Heart right ventricle (tissue), 16 donors: ENCODE data around the gene GTPBP4. TPM values are rescaled to one million over a fixed set of nuclear protein-coding genes. Genes with fewer than 3 reads are reported as not detected.

Experiments
- ATAC-seq, 8 donors: fragments of 200-7000 bp; cut with Tn5 transposase; one replicate each; pipeline ENCODE4 v1.9.1; 2020; ENCODE audit warnings: mild to moderate bottlenecking in 8 of 8, moderate library complexity in 8 of 8, moderate number of reproducible peaks in 1 of 8
- DNase-seq, 2 donors: peaks; one replicate each; pipeline ENCODE4 v3.0.0-alpha.2; 2020
- H3K27ac ChIP-seq, 10 donors: fragments of 200-600 bp; sonication (generic) in 2 of 10; one replicate each; pipeline versions ENCODE4 v1.5.0 to v1.8.0; 2020 to 2022; ENCODE audit warnings: mild to moderate bottlenecking in 3 of 10
- H3K27me3 ChIP-seq, 7 donors: fragments of 200-600 bp; one replicate each; pipeline ENCODE4 v1.8.0; 2021 to 2022; ENCODE audit warnings: mild to moderate bottlenecking in 2 of 7
- H3K36me3 ChIP-seq, 9 donors: fragments of 200-600 bp; sonication (generic) in 1 of 9; one replicate each; pipeline versions ENCODE4 v1.5.0 to v1.8.0; 2020 to 2022; ENCODE audit warnings: mild to moderate bottlenecking in 2 of 9
- H3K4me1 ChIP-seq, 9 donors: fragments of 200-600 bp; sonication (generic) in 1 of 9; one replicate each; pipeline versions ENCODE4 v1.5.0 to v1.8.0; 2020 to 2022; ENCODE audit warnings: mild to moderate bottlenecking in 4 of 9
- H3K4me3 ChIP-seq, 10 donors: fragments of 200-600 bp; sonication (generic) in 2 of 10; one replicate each; pipeline versions ENCODE4 v1.5.0 to v1.8.0; 2020 to 2022; ENCODE audit warnings: mild to moderate bottlenecking in 7 of 10, moderate library complexity in 2 of 10
- H3K9me3 ChIP-seq, 11 donors: fragments of 200-600 bp in 10 of 11; sonication (generic) in 2 of 11; one replicate each; pipeline versions ENCODE4 v1.5.0 to v1.8.0; 2013 to 2022; ENCODE audit warnings: mild to moderate bottlenecking in 2 of 11, control low read depth in 1 of 11, moderate library complexity in 1 of 11
- WGBS, 2 donors: extraction: QIAGEN DNeasy Blood & Tissue Kit; methylation state at CpG; one replicate each; pipeline ENCODE4 v1.1.7; 2013; ENCODE audit warnings: inconsistent platforms in 1 of 2; 5-methylcytosine and 5-hydroxymethylcytosine counted together
- intact Hi-C, 10 donors: fragments of 100-400 bp; cut with DNase I; formaldehyde crosslinking; loops; one replicate each; pipeline versions ENCODE4 v1.11.1 to v1.14.2; 2022
- polyA plus RNA-seq, 2 donors: library from polyadenylated mRNA; stranded (reverse); fragments of 200-250 nt; gene quantifications; one replicate each; pipeline ENCODE4 v1.2.3, GENCODE V29; 2013
- total RNA-seq, 10 donors: library from RNA; stranded (reverse); fragmentation: NEBNext Ultra II Directional in 3 of 10; extraction: Animal tissue kit (Norgen Biotek cat#: 25700) in 3 of 10; gene quantifications; one replicate each; pipeline versions ENCODE4 v1.2.1 to v1.2.4, GENCODE V29; 2021 to 2023
- TF ChIP-seq, protein P1 (sequence below), 9 donors: fragments of 200-600 bp; sonication (generic) in 2 of 9; IDR thresholded peaks; one replicate each; pipeline versions ENCODE4 v1.5.0 to v1.8.0; 2021 to 2022; ENCODE audit warnings: antibody characterized with exemption in 9 of 9, mild to moderate bottlenecking in 5 of 9, moderate library complexity in 1 of 9
- donor health status: Arrhythmogenic right ventricular cardiomyopathy.
- donor health status: ischemic (EF 13 %, LVEDD 7.1; RV severe dilation, severe dysfunction).
- donor health status: healthy with polysubstance abuse.
- donor health status: DM: no; HTN: yes; CAD: no.
- donor health status: DM: no; HTN: no; CAD: no.
- donor health status: ischemic (EF 25% LVEDD 6.9; RV normal size, moderate dysfunction).
- donor health status: ischemic (EF 25% LVEDD 5.7; RV mildly dilated, moderate dysfunction).
- donor health status: healthy.
- donor health status: DM: yes; HTN: yes; CAD: no.
- donor health status: Ischemic cardiomyopathy.
- donor health status: ischemic (EF 35%, LVEDD 5.7; RV mildly dilated, moderate dysfunction).
- donor health status: nonischemic (EF 11% LVEDD 7.7; RV severe dilation, severe dysfunction).
- donor health status: DM: yes; HTN: yes; CAD: no.
- donor health status: PGD.
- donor health status: ischemic (EF 29% LVEDD 5.4; RV normal size, mild dysfunction).
- donor health status: nonischemic (EF 23%, LVEDD 6.1; RV moderate dilation, normal function).

Gene GTPBP4
- total and polyA plus RNA-seq, 12 donors, result 13.0 to 44.9 (median 29.4) TPM

GRCh38 chr10:1057106-1057657 is 68.9 kb downstream of the GTPBP4 start:
- ATAC-seq (peak; percentile 2 to 54 (median 38)), DNase-seq (peak in 1 of 2 donors; percentile 17)
- Histone ChIP-seq H3K4me3 (peak overlapping the region; percentile 54 to 97 (median 91)), H3K27me3 (no peaks in the 10 kb centered on the region), H3K36me3 (peaks cover 0 to 36% (median 1%) of the 10 kb centered on the region in 9 donors), H3K4me1 (peaks cover 8 to 82% (median 61%) of the 10 kb centered on the region in 9 donors), H3K9me3 (no peaks in the 10 kb centered on the region), H3K27ac (peak overlapping the region; percentile 92 to 100 (median 99))
- TF ChIP-seq, protein P1, sequence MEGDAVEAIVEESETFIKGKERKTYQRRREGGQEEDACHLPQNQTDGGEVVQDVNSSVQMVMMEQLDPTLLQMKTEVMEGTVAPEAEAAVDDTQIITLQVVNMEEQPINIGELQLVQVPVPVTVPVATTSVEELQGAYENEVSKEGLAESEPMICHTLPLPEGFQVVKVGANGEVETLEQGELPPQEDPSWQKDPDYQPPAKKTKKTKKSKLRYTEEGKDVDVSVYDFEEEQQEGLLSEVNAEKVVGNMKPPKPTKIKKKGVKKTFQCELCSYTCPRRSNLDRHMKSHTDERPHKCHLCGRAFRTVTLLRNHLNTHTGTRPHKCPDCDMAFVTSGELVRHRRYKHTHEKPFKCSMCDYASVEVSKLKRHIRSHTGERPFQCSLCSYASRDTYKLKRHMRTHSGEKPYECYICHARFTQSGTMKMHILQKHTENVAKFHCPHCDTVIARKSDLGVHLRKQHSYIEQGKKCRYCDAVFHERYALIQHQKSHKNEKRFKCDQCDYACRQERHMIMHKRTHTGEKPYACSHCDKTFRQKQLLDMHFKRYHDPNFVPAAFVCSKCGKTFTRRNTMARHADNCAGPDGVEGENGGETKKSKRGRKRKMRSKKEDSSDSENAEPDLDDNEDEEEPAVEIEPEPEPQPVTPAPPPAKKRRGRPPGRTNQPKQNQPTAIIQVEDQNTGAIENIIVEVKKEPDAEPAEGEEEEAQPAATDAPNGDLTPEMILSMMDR (IDR thresholded peaks at IDR 0.05), result no peak
- intact Hi-C loops, result loop anchor here in 1 of 10 donors (10.0 kb wide), 1 partner anchor 122 kb away; the partner anchor contains the start of gene LARP4B
- 0 to 2% methylated on average over 26 of the region's 26 CpGs for WGBS, 2 donors

- WGBS, 2 donors, result 35 to 45% methylated on average over 7 of the region's 7 CpGs
- Histone ChIP-seq H3K4me3 (peak overlapping the region in 9 of 10 donors; percentile 54 to 97 (median 91)), H3K4me1 (peaks cover 8 to 86% (median 65%) of the 10 kb centered on the region in 9 donors), H3K27ac (peak overlapping the region; percentile 92 to 100 (median 99)), H3K36me3 (peaks cover 0 to 28% (median 0%) of the 10 kb centered on the region in 9 donors), H3K27me3 (no peaks in the 10 kb centered on the region), H3K9me3 (no peaks in the 10 kb centered on the region)
- TF ChIP-seq, protein P1 (IDR thresholded peaks at IDR 0.05), result no peak
- intact Hi-C loops, result loop anchor here in 1 of 10 donors (10.0 kb wide), 1 partner anchor 123 kb away; the partner anchor contains the start of gene LARP4B
- DNase-seq, result peak; percentile 36
- peak in 7 of 8 donors; percentile 34 to 77 (median 56) for ATAC-seq
Measured at GRCh38 chr10:1058017-1058416, 69.8 kb downstream of the GTPBP4 start.

DNA sequence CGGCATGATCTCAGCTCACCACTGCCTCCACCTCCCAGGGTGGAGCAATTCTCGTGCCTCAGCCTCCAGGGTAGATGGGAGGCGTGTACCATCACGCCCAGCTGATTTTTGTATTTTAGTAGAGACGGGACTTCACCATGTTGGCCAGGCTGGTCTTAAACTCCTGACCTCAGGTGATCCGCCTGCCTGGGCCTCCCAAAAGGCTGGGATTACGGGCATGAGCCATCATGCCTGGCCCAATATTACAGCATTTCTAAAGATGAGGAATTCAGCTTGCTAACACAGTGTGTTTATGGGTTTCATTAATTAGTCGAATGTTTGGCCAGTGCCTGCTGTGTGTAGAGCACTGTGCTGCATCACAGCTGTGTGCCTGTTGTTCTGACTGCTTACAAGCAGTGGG is 71.7 kb downstream of the GTPBP4 start:
- WGBS, 2 donors, result 94% methylated on average over 8 of the region's 8 CpGs
- Histone ChIP-seq H3K4me1 (peaks cover 5 to 85% (median 60%) of the 10 kb centered on the region in 9 donors), H3K9me3 (no peaks in the 10 kb centered on the region), H3K36me3 (peaks cover 0 to 26% (median 0%) of the 10 kb centered on the region in 9 donors), H3K27me3 (no peaks in the 10 kb centered on the region), H3K4me3 (no peak overlapping the region), H3K27ac (no peak overlapping the region)
- intact Hi-C loops, result loop anchor here in 1 of 10 donors (10.0 kb wide), 1 partner anchor 125 kb away; the partner anchor contains the start of gene LARP4B
- TF ChIP-seq, protein P1 (IDR thresholded peaks at IDR 0.05), result no peak
- DNase-seq (no peak), ATAC-seq (no peak)

- DNase-seq (no peak), ATAC-seq (no peak)
- H3K9me3 ChIP-seq, result no peaks in the 10 kb centered on the region
- peak overlapping the region in 1 of 10 donors; percentile 58 for H3K27ac ChIP-seq
- no peak overlapping the region for H3K4me3 ChIP-seq
- TF ChIP-seq, protein P1 (IDR thresholded peaks at IDR 0.05), result no peak
- intact Hi-C loops, result no loop called here
- no peaks in the 10 kb centered on the region for H3K27me3 ChIP-seq
- WGBS, 2 donors, result 72 to 77% methylated on average over 7 of the region's 7 CpGs
- peaks cover 3 to 73% (median 53%) of the 10 kb centered on the region in 9 donors for H3K4me1 ChIP-seq
- H3K36me3 ChIP-seq, result peaks cover 0 to 26% (median 0%) of the 10 kb centered on the region in 9 donors
Measured at GRCh38 chr10:1061930-1062774, 73.9 kb downstream of the GTPBP4 start.
